GM21723 (cell line): Measurements from ENCODE around the gene PALLD.
"Not testable (repeated sequence)": the region's sequence is repeated elsewhere in the genome, so short reads cannot be mapped to it uniquely, and the experiment has no call there.

Experiments used
- ATAC-seq: cut with Tn5 transposase; IDR thresholded peaks from one replicate; pipeline ENCODE4 v1.9.1; 2021; ENCODE audit warnings: mild to moderate bottlenecking, moderate library complexity; ENCODE audit not compliant: unreplicated experiment

Gene PALLD

DNA sequence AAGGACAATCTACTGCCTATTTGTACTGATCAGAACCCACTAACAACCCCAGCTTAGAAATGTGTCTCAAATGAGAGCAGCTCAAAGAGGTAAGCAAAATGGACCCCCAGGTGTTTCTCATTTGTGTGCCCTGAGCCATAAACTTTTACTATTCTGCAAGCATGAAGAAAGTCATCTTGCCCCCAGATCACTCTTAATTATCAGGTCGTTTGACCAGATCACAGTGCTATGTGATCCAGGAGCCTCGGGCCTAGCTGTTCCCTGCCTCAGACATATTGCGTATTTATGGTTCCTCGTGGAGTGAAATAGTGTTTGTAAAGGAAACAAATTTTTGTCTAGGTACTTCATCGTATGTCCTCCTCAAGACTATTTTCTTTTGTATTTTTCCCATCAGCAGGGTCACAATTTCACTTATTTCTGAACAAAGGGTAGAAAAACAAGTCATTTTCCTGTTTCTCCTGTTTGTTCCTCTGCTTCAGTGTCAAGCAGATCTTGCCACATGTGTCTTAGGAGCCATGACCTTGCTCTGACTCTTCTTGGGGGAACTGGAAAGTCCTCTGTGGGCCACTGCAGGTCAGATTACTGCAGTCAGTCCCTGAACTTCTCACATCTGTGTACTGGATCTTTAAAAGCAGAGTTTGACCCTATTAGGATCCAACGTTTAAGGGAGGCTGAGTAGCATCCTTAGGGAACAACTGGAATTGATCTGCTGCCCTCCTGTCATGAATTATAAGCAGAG lies 194.9 kb downstream of the PALLD start:
- no peak for ATAC-seq

- ATAC-seq, result no peak
These were observed 197.1 kb downstream of the PALLD start for GRCh38 chr4:168693750-168694490.

DNA sequence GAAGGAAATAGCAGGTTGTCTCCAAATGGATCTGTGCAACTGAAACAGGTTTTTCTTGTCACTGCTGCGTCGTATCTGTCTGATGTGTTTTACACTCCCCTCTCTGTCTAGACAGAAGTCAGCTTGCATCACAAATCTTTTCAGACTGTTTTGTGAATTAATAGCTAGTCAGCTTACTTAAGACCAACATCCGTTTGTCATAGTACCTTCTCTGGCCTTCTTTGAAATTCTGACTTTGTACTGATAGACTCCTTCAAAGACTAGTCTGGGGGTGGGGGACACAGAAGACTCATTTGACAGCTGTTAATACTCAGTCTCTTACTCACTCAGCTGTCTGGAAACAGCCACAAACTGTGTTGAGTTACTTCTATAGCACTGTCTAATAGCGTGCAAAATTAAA lies 197.8 kb downstream of the PALLD start:
- no peak for ATAC-seq

DNA sequence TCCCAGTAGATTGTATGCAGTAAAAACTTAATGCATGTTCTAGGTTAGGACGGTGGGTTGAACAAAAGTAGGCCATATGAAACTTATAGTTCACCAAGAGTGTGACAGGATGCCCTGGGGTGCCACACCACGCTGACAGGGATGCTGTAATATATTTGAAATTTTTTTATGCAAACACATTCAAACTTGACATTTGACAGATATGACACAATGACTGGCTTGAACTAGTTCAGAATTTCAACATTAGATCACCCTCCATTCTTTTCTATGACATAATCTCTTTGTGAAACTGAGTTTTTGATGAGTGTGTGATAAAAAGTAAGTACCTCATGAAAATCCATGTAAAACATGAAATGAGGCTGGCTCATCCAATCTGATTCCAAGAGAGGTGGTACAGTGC lies 198.4 kb downstream of the PALLD start:
- no peak for ATAC-seq

GRCh38 chr4:168696280-168696679 lies 199.4 kb downstream of the PALLD start:
- ATAC-seq, result no peak

- ATAC-seq, result no peak
These were observed 200.0 kb downstream of the PALLD start for GRCh38 chr4:168696826-168697225.

DNA sequence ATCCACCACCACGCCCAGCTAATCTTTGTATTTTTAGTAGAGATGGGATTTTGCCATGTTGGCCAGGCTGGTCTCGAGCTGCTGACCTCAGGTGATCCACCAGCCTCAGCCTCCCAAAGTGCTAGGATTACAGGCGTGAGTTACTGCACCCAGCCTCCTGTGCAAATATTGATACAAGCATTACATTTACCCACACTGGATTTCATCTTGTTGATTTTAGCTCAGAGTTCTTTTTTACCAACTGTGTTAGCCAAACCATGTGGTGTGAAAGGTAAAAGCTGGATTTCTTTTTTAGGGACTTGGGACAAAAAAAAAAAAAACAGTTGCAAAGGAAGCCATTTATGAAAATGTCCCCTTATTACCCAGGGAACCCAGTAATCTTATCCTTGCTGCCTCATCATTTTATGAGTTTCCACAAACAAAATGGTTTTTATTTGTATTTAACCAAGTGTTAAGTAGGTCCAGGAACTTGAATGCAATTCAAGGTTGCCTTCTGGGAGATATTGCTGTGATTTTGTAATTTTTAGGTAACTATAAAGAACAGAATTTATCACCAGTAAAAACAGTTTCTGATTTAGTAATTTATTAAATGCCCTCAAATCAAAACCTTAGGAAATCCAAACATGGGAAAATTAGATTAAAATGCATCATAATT lies 202.5 kb downstream of the PALLD start:
- ATAC-seq, result no peak

DNA sequence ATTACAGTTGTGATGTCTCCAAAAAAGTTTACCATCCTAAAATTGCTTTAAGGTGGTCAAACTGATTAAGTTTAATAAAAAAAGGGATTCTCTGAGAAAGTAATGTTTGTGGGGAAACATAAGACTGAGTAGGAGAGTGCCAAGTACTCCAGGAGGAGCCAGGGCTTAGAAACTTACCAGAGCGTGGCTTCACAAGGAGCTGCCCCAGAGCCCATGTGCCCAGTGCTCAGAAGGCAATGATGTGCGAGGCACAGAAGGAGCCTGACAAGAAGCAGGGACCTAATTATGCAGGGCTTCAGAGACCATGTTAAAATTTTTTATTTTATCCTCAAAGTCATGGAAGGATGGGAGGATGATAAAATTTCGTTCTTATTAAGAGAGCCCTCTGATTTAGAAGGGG lies 204.2 kb downstream of the PALLD start:
- ATAC-seq, result no peak

GRCh38 chr4:168702581-168703087 lies 205.8 kb downstream of the PALLD start:
- not testable (repeated sequence) for ATAC-seq

DNA sequence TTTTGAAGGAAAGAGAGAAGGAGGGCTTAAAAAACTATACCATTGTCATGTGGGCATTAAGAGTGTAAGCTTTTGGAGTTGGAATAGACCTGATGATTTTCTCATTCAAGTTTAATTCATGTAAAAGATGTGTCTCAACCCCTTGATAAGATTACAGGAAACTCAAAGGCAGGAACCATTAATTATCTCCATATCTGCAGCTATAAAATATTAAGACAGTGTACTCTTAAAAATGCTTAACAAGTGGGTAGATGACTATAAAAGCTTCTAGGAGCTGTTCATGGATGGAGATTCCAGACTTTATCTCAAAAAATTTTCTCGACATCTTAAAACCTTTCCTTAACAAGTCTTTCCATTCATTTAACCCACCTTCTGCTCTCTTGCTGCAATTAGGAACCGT lies 208.3 kb downstream of the PALLD start:
- ATAC-seq, result no peak

DNA sequence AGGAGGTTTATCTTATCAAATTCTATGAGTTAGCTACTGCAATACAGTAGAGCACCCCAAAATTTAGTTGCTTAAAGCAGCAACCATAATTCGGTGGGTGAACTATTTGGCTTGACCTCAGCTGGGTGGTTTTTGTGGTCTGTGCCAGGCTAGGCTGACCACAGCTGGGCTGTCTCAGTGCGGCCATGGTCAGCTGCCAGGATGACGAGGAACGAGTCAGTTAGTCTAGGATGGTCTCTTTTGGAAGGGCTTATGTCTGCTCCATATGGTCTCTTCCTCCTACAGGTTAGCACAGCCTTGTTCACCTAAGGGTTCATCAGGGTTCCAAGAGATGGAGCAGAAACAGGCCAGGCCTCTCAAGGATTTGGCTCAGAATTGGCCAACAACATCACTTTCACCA lies 210.4 kb downstream of the PALLD start:
- ATAC-seq, result no peak

GRCh38 chr4:168708108-168708507 lies 211.3 kb downstream of the PALLD start:
- no peak for ATAC-seq

DNA sequence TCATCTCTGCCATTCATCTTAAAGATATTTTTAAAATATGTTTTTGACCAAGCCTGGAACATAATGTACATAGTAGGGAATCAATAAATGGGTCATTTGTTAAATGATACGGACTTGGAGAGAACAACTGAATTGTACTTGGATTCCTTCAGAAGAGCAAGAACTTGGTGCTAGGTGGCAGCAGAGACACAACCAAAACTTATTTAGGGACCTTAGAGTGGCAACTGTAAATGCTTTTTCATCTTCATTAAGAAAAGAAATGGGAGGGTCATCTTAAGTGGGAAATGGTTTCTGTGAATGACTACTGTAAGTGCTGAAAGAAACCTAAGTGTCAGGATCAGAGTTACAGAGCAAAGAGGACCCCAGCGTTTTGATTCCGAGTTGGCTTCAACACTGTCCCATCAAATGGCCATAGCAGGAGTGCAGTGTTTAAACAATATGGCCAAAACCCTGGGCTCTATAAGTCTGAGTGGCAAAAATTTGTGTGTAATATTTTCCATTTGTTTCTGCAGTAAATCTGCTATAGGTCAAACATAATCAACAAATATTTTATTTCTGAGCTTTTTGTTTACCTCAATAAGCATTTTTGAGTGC lies 213.6 kb downstream of the PALLD start:
- ATAC-seq, result no peak

GRCh38 chr4:168711197-168712140 lies 214.6 kb downstream of the PALLD start:
- no peak for ATAC-seq

GRCh38 chr4:168712316-168712890 lies 215.6 kb downstream of the PALLD start:
- ATAC-seq, result no peak

DNA sequence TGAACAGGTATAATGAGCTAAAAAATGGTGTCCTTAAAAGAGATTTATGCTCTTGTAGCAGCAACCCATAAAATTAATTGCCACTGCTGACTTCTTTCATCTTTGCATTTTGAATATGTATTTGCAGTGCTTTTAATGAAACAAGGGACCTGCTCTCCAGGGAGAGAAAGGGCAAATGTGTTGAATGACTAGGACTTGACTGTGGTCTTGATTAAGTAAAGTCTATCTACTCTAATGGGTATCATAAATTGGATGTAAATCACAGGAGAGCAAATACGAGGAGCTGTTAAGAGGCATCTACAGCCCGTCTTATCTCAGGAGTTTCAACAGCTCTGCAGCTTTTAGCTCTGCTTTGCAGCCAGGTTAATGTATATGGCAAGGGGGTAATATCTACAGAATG lies 216.4 kb downstream of the PALLD start:
- no peak for ATAC-seq

- ATAC-seq, result no peak
These were observed 219.0 kb downstream of the PALLD start for GRCh38 chr4:168715896-168716295.

- ATAC-seq, result no peak
These were observed 219.7 kb downstream of the PALLD start for GRCh38 chr4:168716406-168717129.

- ATAC-seq, result no peak
These were observed 221.0 kb downstream of the PALLD start for GRCh38 chr4:168717847-168718246.
